NCI-H446 (cell line): Measurements from ENCODE around the gene VTI1A.

Experiments
- DNase-seq, 2 experiments: peaks; one replicate each; lab custom pipeline; 2025; lab: John Stamatoyannopoulos, UW

Gene VTI1A

DNA sequence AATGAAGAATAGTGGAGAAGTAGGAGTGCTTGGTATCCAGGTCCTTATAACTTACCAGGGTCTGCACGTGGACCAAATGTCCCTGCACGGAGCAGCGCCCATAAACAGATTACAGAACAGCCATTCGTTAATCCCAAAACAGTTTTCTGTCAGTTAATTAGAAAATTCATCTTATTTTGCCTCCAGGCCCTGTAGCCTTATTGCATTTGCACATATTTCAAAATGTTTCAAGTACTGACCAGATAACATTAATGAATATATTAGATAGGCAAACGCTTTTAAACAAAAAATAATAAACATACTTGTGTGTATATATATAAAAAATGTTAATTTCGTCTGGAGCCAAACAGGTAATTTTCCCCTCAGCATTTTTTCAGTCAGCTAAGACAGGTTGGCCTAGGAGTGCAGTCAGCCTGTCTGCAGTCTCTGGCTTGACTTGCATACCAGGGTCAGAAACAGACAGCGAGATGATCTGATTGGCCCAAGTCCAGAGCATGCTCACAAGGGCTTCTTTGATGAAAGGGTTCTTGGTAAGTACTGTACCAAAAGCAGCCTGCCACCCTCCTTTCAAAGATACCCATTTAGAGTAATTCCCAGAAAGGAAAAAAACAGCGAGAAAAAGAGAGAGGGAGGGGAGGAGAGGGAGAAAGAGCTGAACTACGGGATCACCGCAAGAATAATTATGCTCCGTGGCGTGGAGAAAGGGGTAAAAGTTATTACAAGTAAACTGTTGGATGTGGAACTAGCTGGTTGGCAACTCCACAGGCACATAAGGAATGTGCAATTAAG, 308.6 kb downstream of the VTI1A start:
- no peak for DNase-seq

- DNase-seq = no peak
Observed at GRCh38 chr10:112756235-112756527, 309.2 kb downstream of the VTI1A start.

DNA sequence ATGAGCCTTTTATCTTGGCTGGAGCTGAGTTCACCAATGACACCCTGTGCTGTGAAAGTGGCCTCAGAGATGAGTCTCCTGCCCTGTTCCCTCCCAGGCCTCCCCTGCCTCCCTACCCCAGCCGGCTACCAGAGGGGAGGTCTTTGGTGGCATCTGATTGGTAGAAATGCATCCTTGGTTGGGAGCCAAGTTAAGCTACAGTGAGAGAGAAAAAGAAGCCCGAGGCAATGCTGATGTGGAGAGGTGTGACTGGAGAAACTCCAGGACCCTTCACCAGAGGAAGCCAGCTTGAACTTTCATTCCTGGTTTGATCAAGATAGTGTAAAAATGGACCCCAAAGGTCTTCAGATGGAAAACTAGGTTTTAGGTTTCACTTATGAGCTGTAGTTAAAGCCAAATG, 311.9 kb downstream of the VTI1A start:
- no peak for DNase-seq

GRCh38 chr10:112759496-112759895, 312.5 kb downstream of the VTI1A start:
- DNase-seq = no peak

DNA sequence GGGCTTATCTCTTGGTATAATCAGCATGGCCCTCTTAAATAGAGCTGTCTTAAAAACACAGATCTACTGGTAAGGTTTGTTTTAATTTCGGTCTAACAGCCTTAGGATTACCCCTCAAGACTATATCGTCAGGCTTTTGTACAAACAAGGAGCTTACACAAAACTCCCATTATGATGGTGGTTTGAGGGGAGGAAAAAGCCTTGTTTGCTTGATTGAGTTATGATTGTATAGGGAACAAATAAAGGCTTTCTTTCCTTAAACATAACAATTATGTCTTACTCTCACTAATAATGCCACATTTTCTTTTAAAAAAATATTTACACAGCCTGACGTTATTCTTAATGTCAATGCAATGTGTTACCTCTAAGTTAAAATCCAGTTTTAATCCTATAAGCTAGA, 314.2 kb downstream of the VTI1A start:
- no peak for DNase-seq

- DNase-seq = no peak
Observed at GRCh38 chr10:112763916-112764520, 317.0 kb downstream of the VTI1A start.

- DNase-seq = no peak
Observed at GRCh38 chr10:112765717-112766235, 318.8 kb downstream of the VTI1A start.

GRCh38 chr10:112766636-112767035, 319.6 kb downstream of the VTI1A start:
- no peak for DNase-seq

DNA sequence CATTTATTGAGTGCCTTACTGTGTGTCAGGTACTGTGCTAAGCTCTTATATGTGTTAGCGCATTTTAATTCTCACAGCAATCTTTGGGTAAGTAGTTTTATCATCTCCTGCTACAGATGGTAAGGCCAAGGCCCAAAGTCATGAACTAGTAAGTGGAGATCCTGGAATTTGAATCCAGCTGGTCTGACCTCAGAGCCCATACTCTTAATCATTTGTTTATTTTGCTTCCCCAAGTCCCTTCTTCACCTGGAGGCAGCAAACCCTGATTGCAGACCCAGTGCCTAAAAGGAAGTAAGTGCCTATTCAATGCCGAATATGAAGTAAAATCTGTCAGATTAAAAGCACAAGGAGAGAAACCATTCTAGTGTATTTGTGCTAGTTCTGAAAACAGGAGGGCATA, 320.1 kb downstream of the VTI1A start:
- DNase-seq = no peak

GRCh38 chr10:112768121-112768520, 321.1 kb downstream of the VTI1A start:
- no peak for DNase-seq

- no peak for DNase-seq
Observed at GRCh38 chr10:112769081-112769480, 322.1 kb downstream of the VTI1A start.

DNA sequence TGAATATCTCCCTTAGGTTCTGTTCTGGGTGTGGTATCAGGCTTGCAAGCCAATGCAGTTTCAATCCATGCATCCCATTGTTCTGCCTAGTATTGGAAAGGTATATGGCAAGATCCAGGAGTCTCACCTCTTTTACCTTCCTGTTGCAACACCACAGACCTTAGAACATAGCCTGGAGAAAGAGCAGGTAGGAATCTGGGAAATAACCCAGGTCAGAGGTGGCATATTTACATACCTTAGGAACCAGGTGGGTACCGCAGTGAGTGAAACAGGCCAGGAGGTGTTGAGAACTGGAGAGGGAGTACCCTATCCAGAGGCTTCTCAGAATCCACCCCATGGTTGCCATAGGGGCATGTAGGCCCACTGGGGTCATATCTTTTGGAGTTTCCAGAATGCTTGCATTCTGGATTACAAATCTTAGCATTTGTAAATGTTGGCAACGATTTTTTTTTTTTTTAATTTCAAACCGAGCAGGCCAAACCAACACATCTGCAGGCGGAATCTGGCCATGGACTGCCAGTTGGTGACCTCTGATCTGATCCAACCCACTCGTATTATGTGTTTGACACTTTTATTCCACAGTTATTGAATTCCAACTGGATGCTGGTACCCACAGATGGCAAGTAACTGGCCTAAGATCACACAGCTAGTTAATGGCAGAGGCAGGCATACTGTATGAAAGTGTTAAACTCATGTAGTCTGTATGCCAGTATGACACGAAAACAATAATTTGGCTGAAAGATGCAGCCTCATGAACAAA, 322.8 kb downstream of the VTI1A start:
- DNase-seq = no peak

GRCh38 chr10:112771733-112772132, 324.7 kb downstream of the VTI1A start:
- no peak for DNase-seq

- DNase-seq = no peak
Observed at GRCh38 chr10:112773783-112774182, 326.8 kb downstream of the VTI1A start.

DNA sequence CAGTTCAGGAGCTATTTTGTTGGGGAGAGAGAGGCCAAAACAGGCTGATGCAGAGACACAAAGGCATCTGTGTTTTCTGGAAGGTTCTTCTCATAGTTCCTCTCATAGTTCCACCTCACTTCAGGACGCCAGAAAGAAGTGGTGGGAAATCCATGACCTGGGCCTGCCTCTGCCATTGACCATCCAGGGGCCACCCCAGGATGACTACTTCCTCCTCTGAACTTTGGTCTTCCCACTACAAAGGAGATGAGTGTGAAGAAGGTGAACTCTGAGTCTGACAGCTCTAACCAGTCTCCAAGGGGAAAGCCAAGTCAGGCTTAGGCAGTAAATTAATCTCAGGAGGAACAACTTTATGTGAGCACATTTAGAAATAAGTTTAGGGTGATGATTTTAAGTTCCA, 327.2 kb downstream of the VTI1A start:
- DNase-seq = no peak

GRCh38 chr10:112774798-112775197, 327.8 kb downstream of the VTI1A start:
- DNase-seq = no peak

DNA sequence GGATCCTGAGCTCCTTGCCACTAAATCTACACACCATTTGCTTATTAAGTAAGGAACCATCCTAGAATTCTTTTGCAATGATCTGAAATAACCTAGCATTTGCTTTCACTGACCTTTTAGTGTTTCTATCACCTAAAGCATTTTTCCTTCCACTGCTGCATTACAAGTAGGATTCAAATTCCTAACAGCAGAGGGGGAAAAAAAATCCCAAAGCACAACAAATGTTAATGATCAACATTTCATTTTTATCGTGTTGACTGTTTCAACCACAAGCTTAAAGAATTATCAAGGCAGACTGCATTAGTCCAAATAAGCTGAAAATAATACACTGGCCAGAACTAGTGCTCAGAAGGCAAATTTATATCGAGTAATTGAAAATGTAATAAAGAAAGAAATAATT, 328.4 kb downstream of the VTI1A start:
- DNase-seq = no peak

GRCh38 chr10:112775892-112776674, 329.1 kb downstream of the VTI1A start:
- no peak for DNase-seq

GRCh38 chr10:112778579-112778978, 331.6 kb downstream of the VTI1A start:
- no peak for DNase-seq

DNA sequence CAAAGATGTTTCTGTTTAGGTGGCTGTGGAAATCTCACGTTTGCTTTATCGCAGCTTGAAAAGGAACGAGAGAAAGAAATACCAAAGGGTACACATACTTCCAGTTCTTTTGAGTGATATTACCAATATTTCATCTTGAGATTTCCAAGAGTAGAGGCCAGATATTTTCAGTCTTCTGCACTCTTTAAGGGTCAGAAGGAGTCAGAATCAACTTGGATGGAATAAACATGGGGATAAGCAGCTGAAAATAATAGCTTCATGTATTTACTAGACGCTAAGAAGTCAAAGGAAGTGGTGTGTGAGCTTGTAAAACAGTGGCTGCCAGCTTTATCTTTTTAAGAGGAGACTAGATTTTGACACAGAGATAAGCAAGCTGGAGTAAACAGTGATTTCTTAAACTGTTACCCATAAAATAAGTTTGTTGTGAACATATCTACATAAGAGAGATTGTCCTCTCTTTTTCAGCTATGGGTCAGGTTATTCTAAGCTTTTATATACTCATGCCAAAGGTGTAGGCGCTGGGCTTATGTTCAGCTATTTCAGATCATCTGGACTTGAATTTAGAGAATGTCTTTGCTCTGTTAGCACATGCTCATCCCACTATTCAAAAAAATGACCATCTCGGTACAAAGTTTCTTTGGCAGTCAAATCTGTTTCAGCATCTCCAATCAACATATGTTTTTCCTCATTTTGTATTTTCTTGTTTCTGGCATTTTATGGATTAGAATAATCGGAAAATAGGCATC, 332.2 kb downstream of the VTI1A start:
- no peak for DNase-seq

DNA sequence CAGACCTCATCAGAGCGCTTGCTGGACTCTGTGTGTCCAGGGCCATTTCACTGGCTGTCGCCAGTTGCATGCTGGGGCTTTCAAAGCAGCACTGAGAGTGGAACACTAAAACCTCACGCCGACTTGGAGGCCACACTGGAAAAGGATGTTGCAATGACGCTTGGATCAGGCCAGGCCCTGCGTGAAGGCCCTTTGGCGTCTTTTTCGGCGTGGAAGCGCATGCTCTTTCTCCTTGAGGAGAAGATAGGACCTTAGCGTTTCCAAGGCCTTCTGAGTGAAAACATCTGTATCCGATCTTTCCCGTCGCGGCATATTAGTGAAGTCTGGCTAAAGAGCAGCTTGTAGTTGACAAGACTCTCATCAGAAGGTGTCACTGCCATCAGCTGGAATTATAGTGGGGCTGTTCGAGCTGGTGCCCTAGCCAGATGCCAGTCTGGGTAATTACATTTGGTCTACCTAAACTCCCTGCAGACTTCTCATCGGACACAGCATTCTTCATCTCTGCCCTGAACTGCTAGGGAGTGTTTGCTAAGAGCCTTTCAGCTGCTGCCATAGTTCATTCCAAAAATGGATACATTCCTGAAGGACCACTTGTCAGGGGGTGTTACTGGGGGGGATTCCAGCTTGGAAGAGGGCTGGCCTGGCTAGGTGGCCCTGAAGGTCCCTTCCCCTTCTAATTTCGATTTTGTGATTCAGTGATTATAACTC, 335.3 kb downstream of the VTI1A start:
- DNase-seq = no peak
